SIG-M5 treated with dmso at 0.1 percent for 504 hours (cell line): ENCODE data around the gene TACC2.

Source experiments
- DNase-seq: peaks from one replicate; lab custom pipeline; 2025; ENCODE audit not compliant: unreplicated experiment; lab: John Stamatoyannopoulos, UW

Gene TACC2

GRCh38 chr10:122210481-122211265, 221.7 kb downstream of the TACC2 start:
- DNase-seq = no peak

- DNase-seq = no peak
These were observed 224.4 kb downstream of the TACC2 start for GRCh38 chr10:122213364-122213763.

- no peak for DNase-seq
These were observed 224.8 kb downstream of the TACC2 start for GRCh38 chr10:122213766-122214165.

- no peak for DNase-seq
These were observed 227.1 kb downstream of the TACC2 start for GRCh38 chr10:122216047-122216446.

GRCh38 chr10:122219340-122219739, 230.4 kb downstream of the TACC2 start:
- DNase-seq = no peak

- DNase-seq = no peak
These were observed 231.8 kb downstream of the TACC2 start for GRCh38 chr10:122220736-122221135.

- no peak for DNase-seq
These were observed 233.0 kb downstream of the TACC2 start for GRCh38 chr10:122221958-122222357.

GRCh38 chr10:122222638-122223037, 233.7 kb downstream of the TACC2 start:
- no peak for DNase-seq

GRCh38 chr10:122224159-122224558, 235.2 kb downstream of the TACC2 start:
- DNase-seq = no peak

- no peak for DNase-seq
These were observed 236.4 kb downstream of the TACC2 start for GRCh38 chr10:122225330-122225729.

GRCh38 chr10:122227754-122228153, 238.8 kb downstream of the TACC2 start:
- DNase-seq = no peak

GRCh38 chr10:122229666-122230065, 240.7 kb downstream of the TACC2 start:
- DNase-seq = no peak

- no peak for DNase-seq
These were observed 241.3 kb downstream of the TACC2 start for GRCh38 chr10:122230222-122230621.

- DNase-seq = no peak
These were observed 243.8 kb downstream of the TACC2 start for GRCh38 chr10:122232769-122233168.

- no peak for DNase-seq
These were observed 244.9 kb downstream of the TACC2 start for GRCh38 chr10:122233857-122234348.

- no peak for DNase-seq
These were observed 245.5 kb downstream of the TACC2 start for GRCh38 chr10:122234416-122234815.

GRCh38 chr10:122236690-122237306, 247.8 kb downstream of the TACC2 start:
- DNase-seq = no peak

- DNase-seq = no peak
These were observed 248.5 kb downstream of the TACC2 start for GRCh38 chr10:122237331-122237990.

GRCh38 chr10:122239578-122240257, 250.8 kb downstream of the TACC2 start:
- DNase-seq = no peak

GRCh38 chr10:122240401-122240800, 251.4 kb downstream of the TACC2 start:
- no peak for DNase-seq

GRCh38 chr10:122241836-122242235, 252.9 kb downstream of the TACC2 start:
- DNase-seq = no peak
